ENCODE data around the gene PPP2R3B. TPM values are rescaled to one million over a fixed set of nuclear protein-coding genes. Genes with fewer than 3 reads are reported as not detected.

PPP2R3B gene
- total and polyA plus RNA-seq, 2 of the 4 experiments (the other 2 are of a cell fraction), result 13.2 to 13.3 TPM

GRCh38 chrX:435536-436122 lies 48.9 kb upstream of the PPP2R3B start:
- no peak overlapping the region for H2AK5ac ChIP-seq (ENCODE audit: low read depth, low read length)
- no peak overlapping the region for H2AK9ac ChIP-seq (replicated peaks; ENCODE audit: low read depth, low read length, poor library complexity)
- H3K4me1 ChIP-seq (ENCODE audit: control insufficient read depth, insufficient read depth, low read length), result no peaks in the 10 kb centered on the region
- no peak overlapping the region for H2AFZ ChIP-seq (replicated peaks; ENCODE audit: low read length, poor library complexity)
- dilution Hi-C loops (cut with HindIII; ENCODE audit: low sequenced_read_pairs, unreplicated experiment), result no loop called here
- DNase-seq (no peak), ATAC-seq (ENCODE audit: low read depth) (no peak)
- WGBS, 2 experiments (ENCODE audit: extremely low coverage in 2 of 2, insufficient read length in 1 of 2), result 80% methylated on average over 5 of the region's 29 CpGs; no CpG with 5 or more reads in 1 of the 2 experiments
- H4K5ac ChIP-seq (ENCODE audit: low read depth, low read length), result no peak overlapping the region
- no peak overlapping the region for H2BK15ac ChIP-seq (ENCODE audit: low read depth, low read length)
- no peak overlapping the region for H3K4me3 ChIP-seq (ENCODE audit: insufficient read depth, low read depth, low read length)
- peaks cover 5% of the 10 kb centered on the region; the same call in 1 of the 2 replicates for H3K9me3 ChIP-seq (ENCODE audit: control insufficient read depth, insufficient read depth, low read length)
- no peaks in the 10 kb centered on the region for H3K36me3 ChIP-seq (ENCODE audit: control insufficient read depth, insufficient read depth, low read length)
- H3K27me3 ChIP-seq (ENCODE audit: control insufficient read depth, insufficient read depth, low read length), result peaks cover 4% of the 10 kb centered on the region
- H3K14ac ChIP-seq (replicated peaks; ENCODE audit: low read depth, low read length), result no peak overlapping the region
- in situ Hi-C loops (cut with MboI; ENCODE audit: low sequenced_read_pairs), result no loop called here
- no peak overlapping the region for H3K23ac ChIP-seq (ENCODE audit: low read depth, low read length)
- H3K4ac ChIP-seq (ENCODE audit: low read depth, low read length), result no peak overlapping the region
- H4K20me1 ChIP-seq (ENCODE audit: insufficient read depth, low read length), result no peaks in the 10 kb centered on the region
- intact Hi-C loops (cut with micrococcal nuclease), result no loop called here
- no peak overlapping the region for H3K9ac ChIP-seq (ENCODE audit: low read depth, low read length)
- BruUV-seq (replicated peaks), result no TSS peak
- no peak overlapping the region for H2BK5ac ChIP-seq (ENCODE audit: low read depth, low read length, poor library complexity, severe bottlenecking)
- no peak overlapping the region for H4K8ac ChIP-seq (ENCODE audit: low read depth in 2 of 2, low read length in 2 of 2)
- TF ChIP-seq CEBPB (IDR thresholded peaks at IDR 0.05; ENCODE audit: low read depth, low read length), result no peak
- no peak for TF ChIP-seq USF2 (IDR thresholded peaks at IDR 0.05; ENCODE audit: low read depth, low read length)
- TF ChIP-seq NFE2L2 (IDR thresholded peaks at IDR 0.05; ENCODE audit: low read depth, low read length), result no peak
- TF ChIP-seq BHLHE40 (IDR thresholded peaks at IDR 0.05; ENCODE audit: low read depth, low read length), result no peak
- TF ChIP-seq MAZ (IDR thresholded peaks at IDR 0.05; ENCODE audit: borderline replicate concordance, low read depth, low read length), result no peak
- no peak for TF ChIP-seq MAFK (IDR thresholded peaks at IDR 0.05; ENCODE audit: low read depth, low read length)
- TF ChIP-seq FOS (IDR thresholded peaks at IDR 0.05; ENCODE audit: low read depth, low read length), result no peak
- TF ChIP-seq RCOR1 (IDR thresholded peaks at IDR 0.05; ENCODE audit: insufficient replicate concordance, low read length), result no peak
- no peak for TF ChIP-seq MXI1 (IDR thresholded peaks at IDR 0.05; ENCODE audit: borderline replicate concordance, low read depth, low read length)
- no peak for TF ChIP-seq RFX5 (IDR thresholded peaks at IDR 0.05; ENCODE audit: low read depth, low read length)
- no peak for TF ChIP-seq RAD21 (IDR thresholded peaks at IDR 0.05; ENCODE audit: low read length)
- no peak for TF ChIP-seq POLR2A (IDR thresholded peaks at IDR 0.05; ENCODE audit: low read depth, low read length)
- POLR2A ChIA-PET (ENCODE audit: unreplicated experiment), result no interaction called here
- H2BK20ac ChIP-seq (ENCODE audit: low read depth, low read length), result no peak overlapping the region
- CTCF ChIA-PET, result no interaction called here
- no peaks in the 10 kb centered on the region for H3K79me1 ChIP-seq (ENCODE audit: low read depth in 1 of 2, low read length in 2 of 2)
- no peak overlapping the region for H3K18ac ChIP-seq (ENCODE audit: low read depth, low read length)
- no peak overlapping the region for H3K56ac ChIP-seq (ENCODE audit: extremely low read depth, insufficient read depth, low read length)
- H3K27ac ChIP-seq (ENCODE audit: insufficient read depth, low read length), result no peak overlapping the region
- H4K91ac ChIP-seq (ENCODE audit: insufficient read depth, low read depth, low read length), result no peak overlapping the region
- no peaks in the 10 kb centered on the region for H3K9me1 ChIP-seq (ENCODE audit: insufficient read depth, low read length)
- H2BK120ac ChIP-seq (ENCODE audit: low read depth, low read length), result no peak overlapping the region
- no peak overlapping the region for H3K4me2 ChIP-seq (ENCODE audit: low read depth, low read length)
